HG03432 (cell line): ENCODE data around the gene PKNOX2.
A peak's percentile ranks its signal among the peaks of the same experiment; 100 is the strongest.

ENCODE experiments used
- ATAC-seq: cut with Tn5 transposase; IDR thresholded peaks from one replicate; pipeline ENCODE4 v1.9.1; 2021; ENCODE audit warnings: mild to moderate bottlenecking, moderate library complexity; ENCODE audit not compliant: unreplicated experiment

Gene PKNOX2

GRCh38 chr11:125154378-125155099, 10.0 kb upstream of the PKNOX2 start:
- no peak for ATAC-seq

- ATAC-seq: no peak
These were observed 9.5 kb upstream of the PKNOX2 start for GRCh38 chr11:125155100-125155444.

- no peak for ATAC-seq
These were observed 8.8 kb upstream of the PKNOX2 start for GRCh38 chr11:125155767-125156166.

- no peak for ATAC-seq
These were observed 8.0 kb upstream of the PKNOX2 start for GRCh38 chr11:125156346-125157117.

- ATAC-seq: no peak
These were observed 7.3 kb upstream of the PKNOX2 start for GRCh38 chr11:125157118-125157733.

- ATAC-seq: no peak
These were observed 6.4 kb upstream of the PKNOX2 start for GRCh38 chr11:125157953-125158680.

- no peak for ATAC-seq
These were observed 1.8 kb upstream of the PKNOX2 start for GRCh38 chr11:125162743-125163142.

- no peak for ATAC-seq
These were observed 1.0 kb upstream of the PKNOX2 start for GRCh38 chr11:125163431-125164063.

GRCh38 chr11:125164091-125164421, 495 bp upstream of the PKNOX2 start:
- ATAC-seq: no peak

GRCh38 chr11:125165111-125165842, 726 bp downstream of the PKNOX2 start:
- ATAC-seq: peak; percentile 29

GRCh38 chr11:125165843-125166763, 1.6 kb downstream of the PKNOX2 start:
- ATAC-seq: no peak

- ATAC-seq: no peak
These were observed 2.3 kb downstream of the PKNOX2 start for GRCh38 chr11:125166764-125167291.

GRCh38 chr11:125167292-125167953, 2.9 kb downstream of the PKNOX2 start:
- no peak for ATAC-seq

- ATAC-seq: no peak
These were observed 3.6 kb downstream of the PKNOX2 start for GRCh38 chr11:125167954-125168835.

- ATAC-seq: no peak
These were observed 4.4 kb downstream of the PKNOX2 start for GRCh38 chr11:125168918-125169456.

GRCh38 chr11:125170001-125170509, 5.5 kb downstream of the PKNOX2 start:
- ATAC-seq: no peak

- ATAC-seq: no peak
These were observed 6.0 kb downstream of the PKNOX2 start for GRCh38 chr11:125170510-125171031.
